Measurements from ENCODE around the gene CDH15.

DNA sequence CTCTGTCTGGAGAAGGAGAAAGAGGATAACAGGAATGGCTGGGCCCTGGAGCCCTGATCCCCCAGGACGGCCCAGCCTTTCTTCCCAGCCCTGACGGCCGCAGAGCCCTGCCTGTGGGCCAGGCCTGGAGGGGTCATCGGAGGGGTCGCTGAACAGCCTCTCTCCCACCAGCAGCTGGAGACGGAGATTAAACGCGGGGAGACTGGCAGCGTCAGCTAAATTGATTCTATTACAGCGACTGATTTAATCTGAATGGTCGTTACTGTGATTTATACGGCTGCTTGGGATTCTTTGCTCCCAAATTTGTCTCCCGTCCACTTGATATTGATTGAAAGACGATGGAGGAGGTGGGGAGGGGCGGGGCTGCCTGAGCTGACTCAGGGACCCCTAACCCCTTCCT is 7.1 kb upstream of the CDH15 start:
- TF ChIP-seq CTCF (IDR thresholded peaks at IDR 0.05 in 4 of 5, conservative IDR thresholded peaks at IDR 0.05 in 1 of 5): no peak
- TF ChIP-seq POLR2A (IDR thresholded peaks at IDR 0.05): no peak

All from gastrocnemius medialis (tissue), 4 donors.